ENCODE data around the gene PLXNA4. TPM values are rescaled to one million over a fixed set of nuclear protein-coding genes. Genes with fewer than 3 reads are reported as not detected.

Gene PLXNA4
- total RNA-seq, 1 donor from 2014 or later = 3.3 TPM

- TF ChIP-seq CTCF (IDR thresholded peaks at IDR 0.05; ENCODE audit: insufficient read depth, low read depth, low read length) (no peak), EZH2 (IDR thresholded peaks at IDR 0.05; ENCODE audit: insufficient read depth, low read length) (no peak)
- Mint-ChIP-seq H3K4me3 (ENCODE audit: unreplicated experiment) (no peak overlapping the region), H3K36me3 (ENCODE audit: low read depth, unreplicated experiment) (no peaks in the 10 kb centered on the region), H3K27me3 (ENCODE audit: low read depth, unreplicated experiment) (peaks cover 69% of the 10 kb centered on the region), H3K4me1 (ENCODE audit: low read depth, unreplicated experiment) (no peaks in the 10 kb centered on the region), H3K27ac (ENCODE audit: unreplicated experiment) (no peak overlapping the region), H3K9me3 (ENCODE audit: unreplicated experiment) (peaks cover 2% of the 10 kb centered on the region)
- DNase-seq (ENCODE audit: low read depth) (no peak), FAIRE-seq (no peak)
- Histone ChIP-seq H4K20me1 (ENCODE audit: insufficient read depth, low read length) (no peaks in the 10 kb centered on the region), H3K9ac (ENCODE audit: low read length) (no peak overlapping the region), H3K79me2 (ENCODE audit: insufficient read depth, low read length) (no peaks in the 10 kb centered on the region), H3K36me3 (ENCODE audit: insufficient read depth, low read length) (no peaks in the 10 kb centered on the region), H3K27me3 (ENCODE audit: insufficient read depth, low read length) (no peaks in the 10 kb centered on the region), H3K4me3 (ENCODE audit: insufficient read depth, low read depth, low read length) (no peak overlapping the region), H3K4me1 (ENCODE audit: insufficient read depth, low read length) (no peaks in the 10 kb centered on the region), H2AFZ (ENCODE audit: low read depth, low read length) (no peak overlapping the region), H3K27ac (ENCODE audit: low read depth, low read length) (no peak overlapping the region), H3K4me2 (ENCODE audit: low read length) (no peak overlapping the region), H3K9me3 (ENCODE audit: insufficient read depth, low read depth, low read length) (no peaks in the 10 kb centered on the region)
Measured at GRCh38 chr7:132326878-132327589, 249.2 kb downstream of the PLXNA4 start.

DNA sequence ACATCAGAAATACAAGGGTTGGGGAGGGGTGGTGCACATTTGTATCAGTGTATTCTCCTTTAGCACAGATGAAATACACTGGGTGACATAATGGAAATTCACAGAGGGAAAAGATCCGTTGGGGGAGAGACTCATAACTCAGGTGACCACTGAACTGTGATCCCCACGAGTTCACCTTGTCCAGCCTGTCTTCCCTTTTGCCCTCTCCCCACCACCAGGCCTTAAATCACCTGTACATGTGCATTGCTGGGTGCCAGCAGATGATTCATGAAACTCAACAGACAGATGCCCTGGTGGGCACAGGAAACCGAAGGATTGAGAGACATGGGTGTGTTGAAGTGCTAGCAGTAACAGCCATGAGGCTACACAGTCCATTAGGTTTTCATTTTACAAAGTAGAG is 253.3 kb downstream of the PLXNA4 start:
- TF ChIP-seq CTCF (IDR thresholded peaks at IDR 0.05; ENCODE audit: insufficient read depth, low read depth, low read length) (no peak), EZH2 (IDR thresholded peaks at IDR 0.05; ENCODE audit: insufficient read depth, low read length) (no peak)
- H3K4me3 ChIP-seq (ENCODE audit: insufficient read depth, low read depth, low read length) = no peak overlapping the region
- H3K36me3 Mint-ChIP-seq (ENCODE audit: low read depth, unreplicated experiment) = no peaks in the 10 kb centered on the region

GRCh38 chr7:132321387-132321786 is 254.9 kb downstream of the PLXNA4 start:
- H3K4me1 Mint-ChIP-seq (ENCODE audit: low read depth, unreplicated experiment) = peaks cover 3% of the 10 kb centered on the region
- DNase-seq (ENCODE audit: low read depth) (no peak), FAIRE-seq (no peak)
- Histone ChIP-seq H4K20me1 (ENCODE audit: insufficient read depth, low read length) (no peaks in the 10 kb centered on the region), H3K79me2 (ENCODE audit: insufficient read depth, low read length) (no peaks in the 10 kb centered on the region), H2AFZ (ENCODE audit: low read depth, low read length) (no peak overlapping the region), H3K36me3 (ENCODE audit: insufficient read depth, low read length) (no peaks in the 10 kb centered on the region), H3K27ac (ENCODE audit: low read depth, low read length) (no peak overlapping the region), H3K9ac (ENCODE audit: low read length) (no peak overlapping the region), H3K4me1 (ENCODE audit: insufficient read depth, low read length) (peaks cover 9% of the 10 kb centered on the region), H3K4me2 (ENCODE audit: low read length) (no peak overlapping the region), H3K27me3 (ENCODE audit: insufficient read depth, low read length) (no peaks in the 10 kb centered on the region), H3K9me3 (ENCODE audit: insufficient read depth, low read depth, low read length) (no peaks in the 10 kb centered on the region), H3K4me3 (ENCODE audit: insufficient read depth, low read depth, low read length) (no peak overlapping the region)
- no peak overlapping the region for H3K27ac Mint-ChIP-seq (ENCODE audit: unreplicated experiment)
- peaks cover 2% of the 10 kb centered on the region for H3K9me3 Mint-ChIP-seq (ENCODE audit: unreplicated experiment)
- H3K36me3 Mint-ChIP-seq (ENCODE audit: low read depth, unreplicated experiment) = peaks cover 2% of the 10 kb centered on the region
- H3K27me3 Mint-ChIP-seq (ENCODE audit: low read depth, unreplicated experiment) = peaks cover 62% of the 10 kb centered on the region
- no peak overlapping the region for H3K4me3 Mint-ChIP-seq (ENCODE audit: unreplicated experiment)
- TF ChIP-seq CTCF (IDR thresholded peaks at IDR 0.05; ENCODE audit: insufficient read depth, low read depth, low read length) (no peak), EZH2 (IDR thresholded peaks at IDR 0.05; ENCODE audit: insufficient read depth, low read length) (no peak)

More for the DNA sequence above, 253.3 kb downstream of the PLXNA4 start:
- H3K79me2 ChIP-seq (ENCODE audit: insufficient read depth, low read length) = no peaks in the 10 kb centered on the region
- no peak overlapping the region for H3K4me2 ChIP-seq (ENCODE audit: low read length)
- no peaks in the 10 kb centered on the region for H4K20me1 ChIP-seq (ENCODE audit: insufficient read depth, low read length)
- H3K36me3 ChIP-seq (ENCODE audit: insufficient read depth, low read length) = no peaks in the 10 kb centered on the region
- Mint-ChIP-seq H3K4me1 (ENCODE audit: low read depth, unreplicated experiment) (peaks cover 3% of the 10 kb centered on the region), H3K27ac (ENCODE audit: unreplicated experiment) (no peak overlapping the region), H3K27me3 (ENCODE audit: low read depth, unreplicated experiment) (peaks cover 70% of the 10 kb centered on the region), H3K4me3 (ENCODE audit: unreplicated experiment) (no peak overlapping the region), H3K9me3 (ENCODE audit: unreplicated experiment) (peaks cover 2% of the 10 kb centered on the region)
- H2AFZ ChIP-seq (ENCODE audit: low read depth, low read length) = no peak overlapping the region
- no peak overlapping the region for H3K27ac ChIP-seq (ENCODE audit: low read depth, low read length)
- H3K4me1 ChIP-seq (ENCODE audit: insufficient read depth, low read length) = peaks cover 9% of the 10 kb centered on the region
- H3K9me3 ChIP-seq (ENCODE audit: insufficient read depth, low read depth, low read length) = no peaks in the 10 kb centered on the region
- FAIRE-seq = no peak
- H3K27me3 ChIP-seq (ENCODE audit: insufficient read depth, low read length) = no peaks in the 10 kb centered on the region
- no peak overlapping the region for H3K9ac ChIP-seq (ENCODE audit: low read length)
- DNase-seq (ENCODE audit: low read depth) = no peak

Data from astrocyte (in vitro differentiated cells and primary cell).